ENCODE measurements around the gene PRDM5.
"Not testable (repeated sequence)": the region's sequence is repeated elsewhere in the genome, so short reads cannot be mapped to it uniquely, and the experiment has no call there.

The PRDM5 gene

GRCh38 chr4:120703908-120704307 lies 218.6 kb downstream of the PRDM5 start:
- DNase-seq (ENCODE audit: low spot score) = no peak

DNA sequence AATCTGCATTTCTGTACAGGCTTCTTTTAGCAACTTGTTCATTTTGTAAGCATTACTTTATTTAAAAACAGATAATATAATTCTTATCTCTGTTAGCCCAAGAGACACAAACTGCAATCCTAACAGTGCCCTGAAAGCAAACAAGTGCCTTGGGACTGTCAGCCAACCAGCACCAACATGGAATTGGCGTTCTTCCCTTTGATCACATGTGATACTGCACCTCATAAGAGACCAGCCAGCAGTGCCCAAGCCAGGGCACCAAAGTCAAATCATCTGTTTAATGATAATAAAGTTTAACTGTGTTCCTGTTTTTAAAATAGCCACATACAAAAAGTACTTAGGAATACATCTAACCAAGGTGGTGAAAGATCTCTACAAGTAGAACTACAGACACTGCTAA lies 223.2 kb downstream of the PRDM5 start:
- DNase-seq (ENCODE audit: low spot score) = no peak

DNA sequence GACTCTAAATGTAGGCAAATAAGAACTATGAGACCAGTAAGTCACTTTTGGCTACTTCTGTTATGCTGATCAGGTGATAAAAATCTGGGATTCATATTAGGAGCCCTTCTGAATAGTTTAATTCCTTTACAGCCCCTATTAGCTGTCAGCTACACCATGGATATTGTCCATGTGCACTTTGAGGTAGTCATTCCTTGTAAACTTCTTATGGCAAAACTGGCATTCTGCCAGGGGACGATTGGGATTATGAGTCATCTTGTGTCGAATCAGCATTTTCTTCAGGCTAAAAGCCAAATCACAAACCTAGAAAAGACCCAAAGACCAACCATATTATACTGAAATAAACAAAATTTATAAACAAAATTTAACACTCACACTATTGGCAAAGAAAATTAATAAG lies 227.6 kb downstream of the PRDM5 start:
- DNase-seq (ENCODE audit: low spot score) = peak; percentile 5

GRCh38 chr4:120693816-120694215 lies 228.7 kb downstream of the PRDM5 start:
- no peak for DNase-seq (ENCODE audit: low spot score)

GRCh38 chr4:120692964-120693363 lies 229.6 kb downstream of the PRDM5 start:
- DNase-seq (ENCODE audit: low spot score) = peak; percentile 64

DNA sequence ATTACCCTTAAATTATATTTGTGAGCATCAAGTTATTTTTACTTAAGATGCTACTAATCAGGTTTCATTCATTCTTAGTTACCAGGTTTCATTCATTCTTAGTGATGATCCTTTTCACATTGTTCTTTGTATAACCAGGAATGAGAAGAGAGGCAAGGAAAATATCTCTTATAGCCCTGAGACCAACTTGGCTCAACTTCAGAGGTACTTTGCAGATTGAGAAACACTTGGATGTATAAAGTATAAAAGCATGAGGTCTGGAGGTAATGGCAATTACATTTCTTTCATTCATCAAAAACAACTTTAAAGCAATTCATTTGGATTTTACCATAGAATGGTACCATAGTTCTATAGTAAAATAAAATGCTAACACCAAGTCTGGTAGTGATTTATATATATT lies 231.0 kb downstream of the PRDM5 start:
- DNase-seq (ENCODE audit: low spot score) = no peak

DNA sequence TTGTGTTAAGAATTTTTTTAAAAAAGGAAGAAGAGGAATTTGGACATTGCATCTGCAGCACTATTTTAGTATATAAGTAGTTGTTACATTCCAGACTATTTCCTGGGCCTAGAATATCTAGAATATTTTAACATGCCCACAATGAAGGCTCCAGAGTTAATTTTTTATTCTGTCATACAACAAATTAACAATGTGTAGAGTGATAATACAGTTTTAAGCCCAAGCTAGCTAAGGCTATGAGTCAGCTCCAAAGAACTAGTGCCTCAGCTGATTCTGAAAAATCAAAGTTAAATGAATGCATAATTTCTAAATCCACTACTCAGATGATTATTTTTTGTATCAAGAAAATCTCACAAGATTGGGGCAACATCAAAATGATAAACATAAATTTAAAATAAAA lies 231.4 kb downstream of the PRDM5 start:
- DNase-seq (ENCODE audit: low spot score) = peak; percentile 6

DNA sequence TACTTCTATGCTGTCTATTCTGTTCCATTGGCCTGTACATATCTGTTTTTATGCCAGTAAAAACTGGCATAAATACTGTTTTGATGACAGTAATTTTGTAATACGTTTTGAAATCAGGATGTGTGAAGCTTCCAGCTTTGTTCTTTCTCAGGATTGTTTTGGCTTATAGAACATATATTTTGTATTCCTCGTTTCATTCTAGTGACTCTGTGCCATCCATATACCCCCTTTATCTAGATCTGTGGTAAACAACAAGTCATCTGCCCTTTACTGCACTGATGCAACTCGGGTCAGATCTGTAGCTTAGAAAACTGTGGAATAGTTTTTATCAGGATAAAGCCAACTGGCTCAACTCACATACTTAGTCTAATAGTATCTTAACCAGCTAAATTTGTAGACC lies 233.7 kb downstream of the PRDM5 start:
- no peak for DNase-seq (ENCODE audit: low spot score)

DNA sequence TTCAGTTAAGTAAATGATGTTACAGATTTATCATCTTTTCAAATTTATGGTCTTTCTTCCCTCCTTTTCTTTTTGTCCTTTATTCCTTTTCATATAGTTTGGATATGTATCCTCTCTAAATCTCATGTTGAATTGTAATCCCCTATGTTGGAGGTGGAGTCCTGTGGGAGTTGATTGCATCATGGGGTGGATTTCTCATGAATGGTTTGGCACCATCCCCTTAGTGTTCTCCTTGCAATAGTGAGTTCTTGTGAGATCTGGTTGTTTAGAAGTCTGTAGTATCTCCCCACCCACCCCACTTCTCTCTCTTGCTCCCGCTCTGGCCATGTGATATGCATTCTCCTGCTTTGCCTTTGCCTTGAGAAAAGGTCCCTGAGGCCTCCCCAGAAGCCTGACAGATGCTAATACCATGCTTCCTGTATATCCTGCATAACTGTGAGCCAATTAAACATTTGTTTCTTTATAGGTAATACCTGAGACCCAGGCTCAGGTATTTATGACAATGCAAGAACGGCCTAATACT lies 236.7 kb downstream of the PRDM5 start:
- no peak for DNase-seq (ENCODE audit: low spot score)

GRCh38 chr4:120683897-120684540 lies 238.5 kb downstream of the PRDM5 start:
- DNase-seq (ENCODE audit: low spot score) = no peak

- no peak for DNase-seq (ENCODE audit: low spot score)
Observed at GRCh38 chr4:120682981-120683380, 239.5 kb downstream of the PRDM5 start.

GRCh38 chr4:120680647-120681228 lies 241.8 kb downstream of the PRDM5 start:
- DNase-seq (ENCODE audit: low spot score) = no peak

- DNase-seq (ENCODE audit: low spot score) = no peak
Observed at GRCh38 chr4:120673696-120674095, 248.8 kb downstream of the PRDM5 start.

- no peak for DNase-seq (ENCODE audit: low spot score)
Observed at GRCh38 chr4:120672558-120673147, 249.9 kb downstream of the PRDM5 start.

DNA sequence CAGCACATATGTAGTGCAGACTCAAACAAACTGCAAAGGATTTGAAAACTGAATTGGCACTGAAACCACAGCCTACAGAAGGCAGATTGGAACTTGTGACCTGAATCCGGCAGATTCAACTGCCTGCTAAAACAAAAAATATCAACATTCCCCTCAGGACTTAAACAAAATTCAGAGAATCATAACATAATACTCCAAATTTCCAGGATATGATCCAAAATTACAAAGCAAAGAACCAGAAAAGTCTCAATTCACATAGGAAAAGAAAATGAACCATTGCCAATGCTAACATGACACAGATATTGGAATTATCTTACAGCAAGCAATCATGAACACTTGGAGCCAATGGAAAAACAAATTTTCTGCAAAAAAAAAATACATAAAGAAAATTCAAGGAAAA lies 250.4 kb downstream of the PRDM5 start:
- DNase-seq (ENCODE audit: low spot score) = no peak

DNA sequence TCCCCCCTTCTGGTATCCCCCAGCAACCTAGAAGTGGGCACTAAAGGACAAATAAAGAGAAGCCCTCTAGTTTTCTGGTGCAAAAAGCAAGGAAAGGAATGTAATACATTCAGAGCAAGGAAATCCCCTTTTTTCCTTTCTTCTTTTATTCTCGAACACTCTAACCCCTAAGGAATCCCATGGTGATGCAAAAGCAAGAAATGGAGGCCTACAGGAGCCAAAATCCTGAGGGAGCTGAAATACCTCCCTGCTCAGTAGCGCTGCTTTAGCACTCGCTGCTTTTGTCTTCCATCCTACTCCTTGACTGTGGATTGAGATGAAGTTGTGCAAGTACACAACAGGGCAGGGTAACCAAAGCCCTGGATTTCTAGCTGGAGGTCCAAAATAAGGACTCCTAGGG lies 251.0 kb downstream of the PRDM5 start:
- no peak for DNase-seq (ENCODE audit: low spot score)

- DNase-seq (ENCODE audit: low spot score) = no peak
Observed at GRCh38 chr4:120667102-120667501, 255.4 kb downstream of the PRDM5 start.

- no peak for DNase-seq (ENCODE audit: low spot score)
Observed at GRCh38 chr4:120664851-120665250, 257.7 kb downstream of the PRDM5 start.

DNA sequence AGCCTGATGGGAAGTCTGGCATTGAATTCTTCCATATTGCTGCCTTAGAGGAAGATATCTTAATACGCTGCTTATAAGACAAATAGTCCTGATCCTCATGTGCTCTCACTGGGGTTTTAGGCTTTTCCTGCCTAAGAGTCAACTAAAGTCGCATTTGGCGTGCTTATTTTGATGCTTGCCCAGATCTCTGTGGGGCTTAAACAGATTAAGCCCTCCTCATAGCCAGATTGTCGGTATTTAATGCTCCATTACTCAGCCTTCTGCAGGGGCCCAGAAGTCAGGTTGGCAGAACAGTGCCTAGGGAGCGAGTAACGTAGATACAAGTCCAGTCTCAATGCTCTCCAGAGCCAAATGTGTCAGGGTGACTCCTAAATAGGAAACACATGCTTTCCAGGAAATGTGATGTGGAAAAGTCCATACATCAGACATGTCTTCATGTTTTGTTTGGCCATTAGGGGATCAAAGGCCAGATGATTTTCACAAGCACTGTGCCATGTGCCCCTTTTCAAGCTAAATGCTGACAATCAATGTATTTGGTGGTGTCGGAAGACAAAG lies 262.8 kb downstream of the PRDM5 start:
- no peak for DNase-seq (ENCODE audit: low spot score)

- DNase-seq (ENCODE audit: low spot score) = no peak
Observed at GRCh38 chr4:120658772-120659171, 263.8 kb downstream of the PRDM5 start.

GRCh38 chr4:120653804-120654573 lies 268.5 kb downstream of the PRDM5 start:
- DNase-seq (ENCODE audit: low spot score) = no peak

GRCh38 chr4:120648336-120648735 lies 274.2 kb downstream of the PRDM5 start:
- not testable (repeated sequence) for DNase-seq (ENCODE audit: low spot score)

Data from AG08395 (cell line).